GM19324 (cell line): ENCODE results near the gene CSF3R.

Source experiments
- ATAC-seq: cut with Tn5 transposase; IDR thresholded peaks from one replicate; pipeline ENCODE4 v1.9.1; 2021; ENCODE audit warnings: mild to moderate bottlenecking, moderate library complexity; ENCODE audit not compliant: unreplicated experiment, low FRiP score

Gene CSF3R

DNA sequence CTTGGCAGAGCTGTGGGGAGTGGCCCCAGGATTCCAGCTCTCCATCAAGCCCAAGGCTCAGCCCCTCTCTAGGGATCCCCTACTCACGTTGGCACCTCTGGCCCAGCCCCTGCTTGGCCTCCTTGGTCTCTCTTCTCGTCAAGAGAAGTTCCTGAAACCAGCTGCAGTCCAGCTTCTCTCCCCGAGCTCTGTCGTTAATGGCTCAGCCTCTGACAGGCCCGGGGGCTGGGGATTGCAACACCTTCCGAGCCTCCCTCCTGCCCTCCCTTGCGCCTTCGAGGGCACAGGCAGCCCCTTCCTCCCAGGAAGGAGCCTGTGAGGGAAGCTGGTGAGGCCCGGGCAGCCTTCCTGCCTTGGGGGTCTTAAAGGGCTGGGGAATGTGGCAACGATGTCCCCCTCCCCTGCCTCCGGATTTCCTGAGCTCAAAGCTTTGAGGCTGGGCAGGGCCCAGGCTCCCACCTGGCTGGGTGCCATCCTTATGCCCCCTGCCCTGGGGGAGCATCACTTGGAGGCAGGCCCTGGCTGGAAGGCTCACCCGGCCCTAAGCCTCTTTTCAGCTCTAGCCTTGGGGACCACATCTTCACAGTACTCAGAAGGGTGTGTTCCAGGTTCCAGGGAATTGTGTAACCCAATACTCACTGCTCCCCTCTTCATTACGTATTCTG, at the start of gene CSF3R:
CSF3R (minus strand) TSS at position 190 of the 665 bp plus-strand sequence. CDS start 3,417 bp downstream, outside the sequence.
- no peak for ATAC-seq

- no peak for ATAC-seq
These were observed 49.1 kb upstream of the CSF3R start for GRCh38 chr1:36531833-36532232.

DNA sequence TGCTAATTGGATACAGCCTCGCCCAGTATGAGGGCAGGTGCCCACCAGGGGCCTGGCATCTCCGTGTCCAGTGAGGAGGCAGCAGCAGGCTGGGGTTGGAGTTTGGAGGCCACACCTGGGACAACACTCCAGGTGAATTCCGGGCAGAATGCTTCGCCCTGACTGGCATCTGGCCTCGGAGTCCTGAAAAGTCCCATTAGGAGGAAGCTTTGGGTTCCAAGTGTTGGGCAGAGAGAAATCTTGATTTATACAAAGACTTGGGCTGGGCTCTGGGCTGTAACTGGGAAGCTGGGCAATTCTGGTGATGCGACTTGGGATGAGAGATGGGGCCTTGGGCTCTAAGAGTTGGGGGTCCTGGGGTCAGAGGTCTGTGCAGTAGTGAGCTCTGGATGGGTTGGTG, 48.1 kb upstream of the CSF3R start:
- no peak for ATAC-seq

GRCh38 chr1:36530261-36530660, 47.5 kb upstream of the CSF3R start:
- no peak for ATAC-seq

- no peak for ATAC-seq
These were observed 47.1 kb upstream of the CSF3R start for GRCh38 chr1:36529769-36530260.

- ATAC-seq = no peak
These were observed 45.9 kb upstream of the CSF3R start for GRCh38 chr1:36528361-36529349.

DNA sequence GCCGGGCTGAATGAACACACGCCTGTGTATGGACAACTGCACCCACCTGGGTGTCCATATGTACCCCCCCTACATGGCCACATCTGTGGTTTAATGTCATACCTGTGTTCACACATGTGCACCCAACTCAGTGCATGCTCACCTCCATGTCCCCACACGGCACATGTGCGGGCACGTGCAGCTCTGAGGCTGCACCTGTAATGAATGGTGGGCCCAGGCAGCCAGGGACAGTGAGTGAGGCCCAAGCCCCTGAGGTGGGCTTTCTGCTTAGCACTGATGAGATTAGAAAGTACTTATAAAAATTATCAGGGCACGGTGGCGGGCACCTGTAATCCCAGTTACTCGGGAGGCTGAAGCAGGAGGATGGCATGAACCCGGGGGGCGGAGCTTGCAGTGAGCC, 42.5 kb upstream of the CSF3R start:
- ATAC-seq = no peak

- no peak for ATAC-seq
These were observed 41.8 kb upstream of the CSF3R start for GRCh38 chr1:36524359-36525062.

DNA sequence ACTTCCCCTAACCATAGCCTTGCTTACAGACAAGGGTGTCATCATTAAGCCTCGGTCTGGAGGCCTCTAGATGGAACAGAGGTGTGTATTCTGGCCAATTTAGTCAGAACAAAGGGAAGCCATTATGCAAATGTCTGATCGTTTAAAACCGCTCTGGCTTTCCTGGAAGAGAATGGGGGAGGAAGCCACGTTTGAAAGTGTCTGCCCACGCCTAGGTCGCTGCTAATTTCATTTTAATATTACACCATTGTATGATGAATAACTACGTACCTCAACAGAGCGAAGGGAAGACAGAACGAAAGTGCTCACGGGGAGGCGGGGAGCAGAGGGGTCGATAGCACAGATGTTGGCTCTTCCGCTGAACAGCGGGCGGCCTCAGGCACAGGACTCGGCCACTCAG, 41.1 kb upstream of the CSF3R start:
- no peak for ATAC-seq

- no peak for ATAC-seq
These were observed 40.5 kb upstream of the CSF3R start for GRCh38 chr1:36523230-36523495.

GRCh38 chr1:36522461-36523229, 39.9 kb upstream of the CSF3R start:
- ATAC-seq = no peak

DNA sequence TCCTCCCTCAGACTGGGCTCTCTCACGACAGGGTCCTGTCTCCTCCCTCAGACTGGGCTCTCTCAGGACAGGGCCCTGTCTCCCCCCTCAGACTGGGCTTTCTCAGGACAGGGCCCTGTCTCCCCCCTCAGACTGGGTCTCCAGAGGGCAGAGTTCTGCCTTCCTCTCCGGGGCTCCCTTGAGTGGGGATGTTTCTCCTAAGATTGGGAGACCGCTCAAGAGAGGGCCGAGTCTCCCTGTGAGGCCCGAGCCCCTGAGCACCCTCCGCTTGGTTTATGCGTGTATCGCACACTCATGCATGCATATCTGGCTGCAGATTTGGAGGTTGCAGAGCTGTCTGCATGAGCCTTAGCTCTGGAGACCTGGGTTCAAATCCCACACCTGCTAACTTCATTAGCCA, 39.3 kb upstream of the CSF3R start:
- ATAC-seq = no peak

- ATAC-seq = no peak
These were observed 38.2 kb upstream of the CSF3R start for GRCh38 chr1:36520771-36521420.

DNA sequence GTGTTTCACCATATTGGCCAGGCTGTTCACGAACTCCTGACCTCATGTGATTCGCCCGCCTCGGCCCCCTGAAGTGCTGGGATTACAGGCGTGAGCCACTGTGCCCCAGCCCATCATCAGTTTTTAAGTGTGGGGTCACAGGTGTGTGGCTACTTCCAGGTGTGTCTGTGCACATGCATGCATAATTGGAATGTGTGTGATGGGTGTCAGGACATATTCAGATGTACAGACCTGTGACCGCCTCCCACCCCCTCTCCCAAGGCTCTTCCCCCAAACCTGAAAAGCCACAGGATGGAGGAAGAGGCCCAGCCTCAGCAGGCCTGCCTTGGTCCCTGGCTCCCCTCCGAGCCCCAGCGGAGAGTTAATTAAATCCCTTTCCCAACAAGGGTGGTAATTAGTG, 37.3 kb upstream of the CSF3R start:
- ATAC-seq = no peak

DNA sequence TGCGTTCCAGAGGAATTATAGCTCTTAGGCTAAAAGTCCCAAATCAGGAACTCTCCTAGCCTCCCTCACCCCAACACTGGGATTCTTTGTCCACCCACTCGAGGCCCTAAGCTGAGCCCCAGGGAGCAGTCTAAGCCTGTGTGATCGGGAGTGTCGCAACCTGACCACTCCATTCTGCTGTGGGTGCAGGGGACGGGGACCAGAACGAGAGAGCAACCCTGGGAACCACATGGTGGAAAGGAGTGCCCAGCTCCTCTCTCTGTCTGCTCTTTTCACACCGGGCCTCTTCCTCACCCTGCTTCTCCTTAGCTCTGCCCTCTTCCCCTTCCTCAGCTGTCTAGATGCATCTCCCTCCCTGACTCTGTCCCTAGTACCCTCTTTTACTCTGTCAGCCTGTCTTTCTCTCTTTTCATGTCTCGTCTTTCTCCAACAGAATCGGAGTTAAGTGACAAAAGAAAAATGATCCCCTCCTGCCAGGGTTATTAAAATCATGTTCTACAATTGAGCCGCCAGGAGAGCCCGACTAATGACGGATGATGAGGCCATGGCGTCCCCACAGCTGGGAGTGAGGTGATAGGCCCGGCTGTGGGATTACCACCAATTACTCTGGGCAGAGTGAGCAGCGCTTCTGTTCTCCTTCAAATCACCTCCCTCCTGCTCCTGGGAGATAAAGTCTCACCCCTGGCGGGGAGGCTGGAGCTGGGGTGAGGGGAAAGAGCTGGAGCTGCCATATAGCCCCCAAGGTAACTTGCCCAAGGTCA, 34.5 kb upstream of the CSF3R start:
- ATAC-seq = no peak

DNA sequence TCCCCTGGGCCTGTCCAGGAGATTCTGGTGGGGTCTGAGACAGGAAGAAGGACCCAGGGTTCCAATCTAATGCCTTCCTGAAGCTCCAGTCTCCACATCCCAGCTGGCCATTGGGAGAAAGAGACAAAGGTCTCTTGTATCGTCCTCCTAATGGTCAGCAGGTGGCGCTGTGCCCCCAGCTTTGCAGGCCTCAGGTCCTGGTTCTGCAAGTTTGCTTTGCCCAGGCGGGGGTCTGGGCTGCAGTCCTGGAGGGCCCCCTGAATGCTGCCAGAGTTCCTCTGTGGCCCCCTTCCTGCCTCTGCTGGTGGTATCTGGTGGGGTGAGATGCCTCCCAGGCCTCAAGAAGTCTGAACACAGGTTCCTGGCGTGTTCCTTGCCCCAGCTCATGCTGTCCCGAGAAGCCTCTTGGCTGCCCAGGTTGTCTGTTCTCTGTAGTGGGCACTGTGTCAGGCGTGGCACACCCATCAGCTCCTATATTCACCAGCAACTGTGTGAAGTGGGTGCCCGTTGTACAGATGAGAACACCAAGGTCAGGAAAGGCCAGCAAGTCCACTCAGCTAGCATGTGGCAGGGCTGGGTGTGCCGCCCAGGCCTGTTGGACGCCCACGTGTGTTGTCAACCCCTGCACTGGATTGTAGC, 33.8 kb upstream of the CSF3R start:
- ATAC-seq = no peak

GRCh38 chr1:36515315-36516138, 32.8 kb upstream of the CSF3R start:
- ATAC-seq = no peak

DNA sequence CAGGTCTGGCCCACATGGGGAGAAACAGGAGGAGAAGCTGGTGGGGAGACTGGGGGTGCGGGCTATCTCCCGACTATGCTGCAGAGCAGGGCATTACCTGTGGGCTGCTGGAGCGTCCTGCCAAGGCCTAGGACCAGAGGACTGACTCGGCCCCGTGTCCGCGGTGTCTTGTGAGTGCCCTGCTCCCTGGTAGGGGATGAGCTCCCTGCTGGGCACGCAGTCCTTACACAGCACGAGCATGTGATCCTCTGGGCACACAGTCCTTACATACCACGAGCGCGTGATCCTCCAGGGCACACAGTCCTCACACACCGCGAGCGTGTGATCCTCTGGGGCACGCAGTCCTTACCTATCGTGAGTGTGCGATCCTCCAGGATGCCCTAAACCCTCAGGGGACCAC, 31.8 kb upstream of the CSF3R start:
- ATAC-seq = no peak
